Vagina (tissue), 2 donors: ENCODE results near the gene DHRS7C. TPM values are rescaled to one million over a fixed set of nuclear protein-coding genes. Genes with fewer than 3 reads are reported as not detected.

ENCODE experiments used
- DNase-seq, 2 donors: peaks; one replicate each; pipeline ENCODE4 v3.0.0-alpha.2; 2017; ENCODE audit errors: extremely low spot score in 2 of 2
- H3K27ac ChIP-seq: fragments of 200-600 bp; sonication (generic); one replicate; pipeline ENCODE4 v1.5.1; 2019
- H3K27me3 ChIP-seq: fragments of 200-600 bp; sonication (generic); one replicate; pipeline ENCODE4 v1.5.1; 2019
- H3K36me3 ChIP-seq, 2 donors: fragments of 200-600 bp; sonication (generic); one replicate each; pipeline ENCODE4 v1.5.1; 2017 to 2019
- H3K4me1 ChIP-seq: fragments of 200-600 bp; sonication (generic); one replicate; pipeline ENCODE4 v1.5.1; 2019
- H3K4me3 ChIP-seq, 2 donors: fragments of 200-600 bp; sonication (generic); 1 replicate in 1 of 2; 2 replicates in 1 of 2; pipeline ENCODE4 v1.5.1; 2016 to 2019
- H3K9me3 ChIP-seq: fragments of 200-600 bp; sonication (generic); one replicate; pipeline ENCODE4 v1.5.1; 2019
- POLR2A ChIP-seq, 2 donors: fragments of 450-650 bp; IDR thresholded peaks; one replicate each; pipeline ENCODE4 v1.6.1; 2017; ENCODE audit warnings: antibody characterized with exemption in 2 of 2, mild to moderate bottlenecking in 2 of 2, moderate library complexity in 2 of 2
- POLR2AphosphoS5 ChIP-seq, 2 donors: sonication (generic); formaldehyde crosslinking; IDR thresholded peaks; one replicate each; pipeline ENCODE4 v1.9.0; 2017; ENCODE audit warnings: antibody characterized with exemption in 2 of 2, mild to moderate bottlenecking in 2 of 2, low read depth in 1 of 2; ENCODE audit not compliant: insufficient read depth in 1 of 2
- intact Hi-C: fragments of 100-400 bp; cut with DNase I; formaldehyde crosslinking; loops from one replicate; pipeline ENCODE4 v1.15.1; 2023
- total RNA-seq: library from RNA; depleted of rRNA; stranded (reverse); fragments of >200 nt; gene quantifications from one replicate; pipeline ENCODE4 v1.2.3, GENCODE V29; 2016
- TF ChIP-seq, protein P1 (sequence below), 3 experiments: fragments of 450-650 bp in 2 of 3; fragments of 200-600 bp in 1 of 3; sonication (generic) in 1 of 3; IDR thresholded peaks; one replicate each; pipeline ENCODE4 v1.5.1; 2017 to 2019; ENCODE audit warnings: antibody characterized with exemption in 3 of 3, mild to moderate bottlenecking in 2 of 3, moderate library complexity in 2 of 3

DHRS7C gene
- total RNA-seq, 1 donor from 2014 or later = not detected

DNA sequence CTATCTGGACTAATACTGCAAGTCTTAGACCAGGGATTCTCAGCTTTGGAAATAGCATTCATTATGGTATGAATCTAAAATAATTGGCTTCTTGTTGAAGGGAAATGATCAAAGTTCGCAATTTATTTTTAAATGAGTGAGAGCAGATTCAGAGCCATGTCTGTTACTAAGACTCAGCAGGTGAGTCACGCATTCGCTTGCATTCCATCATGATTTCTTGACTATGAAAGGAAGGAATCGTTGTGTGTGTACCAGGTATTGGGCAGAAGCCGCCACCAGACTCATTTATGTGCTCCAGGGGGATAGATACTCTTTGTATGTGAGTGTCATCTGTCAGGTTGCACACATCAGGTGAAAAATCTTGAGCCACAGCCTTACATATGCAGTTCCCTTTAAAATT is 19.7 kb upstream of the DHRS7C start:
- intact Hi-C loops = no loop called here
- TF ChIP-seq POLR2AphosphoS5 (IDR thresholded peaks at IDR 0.05; ENCODE audit: insufficient read depth in 1 of 2, low read depth in 1 of 2) (no peak), POLR2A (IDR thresholded peaks at IDR 0.05) (no peak)
- TF ChIP-seq, protein P1, sequence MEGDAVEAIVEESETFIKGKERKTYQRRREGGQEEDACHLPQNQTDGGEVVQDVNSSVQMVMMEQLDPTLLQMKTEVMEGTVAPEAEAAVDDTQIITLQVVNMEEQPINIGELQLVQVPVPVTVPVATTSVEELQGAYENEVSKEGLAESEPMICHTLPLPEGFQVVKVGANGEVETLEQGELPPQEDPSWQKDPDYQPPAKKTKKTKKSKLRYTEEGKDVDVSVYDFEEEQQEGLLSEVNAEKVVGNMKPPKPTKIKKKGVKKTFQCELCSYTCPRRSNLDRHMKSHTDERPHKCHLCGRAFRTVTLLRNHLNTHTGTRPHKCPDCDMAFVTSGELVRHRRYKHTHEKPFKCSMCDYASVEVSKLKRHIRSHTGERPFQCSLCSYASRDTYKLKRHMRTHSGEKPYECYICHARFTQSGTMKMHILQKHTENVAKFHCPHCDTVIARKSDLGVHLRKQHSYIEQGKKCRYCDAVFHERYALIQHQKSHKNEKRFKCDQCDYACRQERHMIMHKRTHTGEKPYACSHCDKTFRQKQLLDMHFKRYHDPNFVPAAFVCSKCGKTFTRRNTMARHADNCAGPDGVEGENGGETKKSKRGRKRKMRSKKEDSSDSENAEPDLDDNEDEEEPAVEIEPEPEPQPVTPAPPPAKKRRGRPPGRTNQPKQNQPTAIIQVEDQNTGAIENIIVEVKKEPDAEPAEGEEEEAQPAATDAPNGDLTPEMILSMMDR (IDR thresholded peaks at IDR 0.05) = no peak
- H3K27me3 ChIP-seq = no peaks in the 10 kb centered on the region

DNA sequence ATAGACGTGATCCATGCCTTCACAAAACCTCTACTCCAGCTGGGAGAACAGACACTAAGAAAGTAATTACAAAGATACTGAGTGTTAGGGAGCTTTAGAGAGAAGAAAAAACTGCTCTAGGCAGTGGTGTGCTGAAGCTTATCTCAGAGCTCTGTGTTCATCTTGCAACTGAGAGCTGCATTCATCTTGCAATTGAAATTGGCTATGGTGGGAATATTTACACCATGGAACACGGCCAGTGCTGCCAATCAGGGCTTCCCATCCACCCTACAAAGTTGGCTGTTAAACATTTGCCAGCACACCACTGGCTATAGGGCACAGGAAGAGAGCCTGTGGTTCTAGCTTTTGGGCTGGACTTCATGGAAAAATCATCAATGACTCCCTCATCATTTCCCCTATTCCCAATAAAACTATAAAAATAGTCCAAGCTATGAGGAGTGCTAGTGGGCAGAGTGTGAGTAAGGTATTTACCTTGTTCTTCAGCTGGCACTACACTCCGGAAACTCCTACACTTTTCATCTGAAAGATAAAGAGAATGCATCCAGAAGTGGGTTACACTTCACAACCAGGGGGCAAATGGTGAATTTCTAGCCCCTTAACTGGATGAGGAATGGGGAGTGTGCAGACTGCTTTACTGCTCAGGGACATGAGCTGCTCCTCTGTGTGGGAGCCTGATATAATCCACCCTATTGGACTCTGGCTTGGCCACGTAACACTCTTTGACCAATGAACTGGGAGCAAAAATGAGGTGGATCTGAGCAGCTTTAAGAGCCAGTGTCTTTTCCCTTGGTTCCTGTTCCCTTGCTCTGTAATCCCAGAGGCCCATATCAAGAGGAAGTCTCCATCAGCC is 18.9 kb upstream of the DHRS7C start:
- intact Hi-C loops = no loop called here
- H3K9me3 ChIP-seq = no peaks in the 10 kb centered on the region

More for the DNA sequence above, 19.7 kb upstream of the DHRS7C start:
- H3K4me3 ChIP-seq = no peak overlapping the region
- DNase-seq = no peak
- no peaks in the 10 kb centered on the region for H3K36me3 ChIP-seq
- H3K27ac ChIP-seq = no peak overlapping the region
- H3K4me1 ChIP-seq = no peaks in the 10 kb centered on the region
- no peaks in the 10 kb centered on the region for H3K9me3 ChIP-seq

DNA sequence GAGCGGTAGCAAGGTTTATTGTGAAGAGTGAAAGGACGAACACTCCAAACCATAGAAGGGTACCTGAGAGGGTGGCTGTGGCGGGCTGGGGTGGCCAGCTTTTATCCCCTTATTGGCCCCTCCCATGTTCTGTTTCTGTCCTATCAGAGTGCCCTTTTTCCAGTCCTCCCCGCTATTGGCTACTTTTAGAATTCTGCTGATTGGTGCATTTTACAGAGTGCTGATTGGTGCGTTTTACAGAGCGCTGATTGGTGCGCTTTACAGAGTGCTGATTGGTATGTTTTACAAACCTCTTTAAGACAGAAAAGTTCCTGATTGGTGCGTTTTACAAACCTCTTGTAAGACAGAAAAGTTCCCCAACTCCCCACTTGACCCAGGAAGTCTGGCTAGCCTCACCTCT is 18.0 kb upstream of the DHRS7C start:
- no peaks in the 10 kb centered on the region for H3K4me1 ChIP-seq
- intact Hi-C loops = no loop called here
- no peak overlapping the region for H3K4me3 ChIP-seq
- no peak for DNase-seq
- TF ChIP-seq POLR2AphosphoS5 (IDR thresholded peaks at IDR 0.05; ENCODE audit: insufficient read depth in 1 of 2, low read depth in 1 of 2) (no peak), POLR2A (IDR thresholded peaks at IDR 0.05) (no peak)
- TF ChIP-seq, protein P1 (IDR thresholded peaks at IDR 0.05) = no peak
- H3K27ac ChIP-seq = no peak overlapping the region
- H3K36me3 ChIP-seq = no peaks in the 10 kb centered on the region
- no peaks in the 10 kb centered on the region for H3K9me3 ChIP-seq
- no peaks in the 10 kb centered on the region for H3K27me3 ChIP-seq

More for the DNA sequence above, 18.9 kb upstream of the DHRS7C start:
- no peaks in the 10 kb centered on the region for H3K36me3 ChIP-seq
- DNase-seq = no peak
- no peak overlapping the region for H3K4me3 ChIP-seq
- no peak overlapping the region for H3K27ac ChIP-seq
- no peak for TF ChIP-seq POLR2A (IDR thresholded peaks at IDR 0.05)
- H3K27me3 ChIP-seq = no peaks in the 10 kb centered on the region
- no peaks in the 10 kb centered on the region for H3K4me1 ChIP-seq

DNA sequence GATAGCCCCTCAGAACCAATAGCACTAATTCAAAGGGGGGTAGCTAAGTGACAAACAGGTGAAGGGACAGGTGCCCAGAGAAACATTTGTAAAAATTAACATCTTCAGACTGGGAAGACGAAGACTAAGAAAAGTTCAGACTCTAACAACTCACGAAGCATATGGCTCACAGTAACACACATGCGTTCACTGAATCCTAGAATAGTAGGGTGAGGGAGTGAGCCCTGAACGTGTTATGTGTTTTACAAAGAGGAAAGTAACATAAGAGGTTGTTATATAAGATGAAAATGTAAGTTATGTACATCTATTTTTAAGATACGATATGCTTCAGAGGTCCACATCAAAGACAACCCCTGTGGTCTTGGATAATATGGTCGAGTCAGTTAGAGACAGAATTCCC is 15.3 kb upstream of the DHRS7C start:
- intact Hi-C loops = no loop called here
- H3K27me3 ChIP-seq = no peaks in the 10 kb centered on the region
- H3K4me3 ChIP-seq = no peak overlapping the region
- H3K4me1 ChIP-seq = no peaks in the 10 kb centered on the region
- H3K9me3 ChIP-seq = no peaks in the 10 kb centered on the region
- TF ChIP-seq POLR2AphosphoS5 (IDR thresholded peaks at IDR 0.05; ENCODE audit: insufficient read depth in 1 of 2, low read depth in 1 of 2) (no peak), POLR2A (IDR thresholded peaks at IDR 0.05) (no peak)
- TF ChIP-seq, protein P1 (IDR thresholded peaks at IDR 0.05) = no peak
- H3K36me3 ChIP-seq = no peaks in the 10 kb centered on the region
- H3K27ac ChIP-seq = no peak overlapping the region
- DNase-seq = no peak

DNA sequence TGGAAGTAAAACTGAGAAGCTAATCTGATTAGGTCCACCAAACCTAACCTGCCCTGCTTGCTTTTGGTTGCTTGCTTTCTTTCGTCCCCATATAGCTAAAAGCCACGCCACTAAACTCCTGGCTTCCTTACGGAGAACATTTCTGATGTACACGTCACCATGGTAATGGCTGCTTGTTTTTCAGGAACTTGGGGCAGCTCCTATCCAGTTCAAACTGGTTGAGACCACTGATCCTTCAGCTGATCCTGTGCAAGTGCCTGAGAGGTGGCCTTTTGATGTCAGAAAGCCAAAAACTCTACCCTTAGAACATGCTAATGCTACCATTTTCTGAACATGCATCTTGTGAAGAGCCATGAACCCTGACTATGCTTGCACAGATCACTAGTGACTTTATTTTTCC is 14.4 kb upstream of the DHRS7C start:
- Histone ChIP-seq H3K36me3 (no peaks in the 10 kb centered on the region), H3K4me3 (no peak overlapping the region), H3K9me3 (no peaks in the 10 kb centered on the region), H3K27me3 (no peaks in the 10 kb centered on the region), H3K27ac (no peak overlapping the region), H3K4me1 (no peaks in the 10 kb centered on the region)
- no peak for DNase-seq
- intact Hi-C loops = no loop called here
- TF ChIP-seq, protein P1 (IDR thresholded peaks at IDR 0.05) = no peak
- TF ChIP-seq POLR2AphosphoS5 (IDR thresholded peaks at IDR 0.05; ENCODE audit: insufficient read depth in 1 of 2, low read depth in 1 of 2) (no peak), POLR2A (IDR thresholded peaks at IDR 0.05) (no peak)
